Panc1 (cell line): Measurements from ENCODE around the gene RUNX3. TPM values are rescaled to one million over a fixed set of nuclear protein-coding genes. Genes with fewer than 3 reads are reported as not detected.

Experiments used
- ATAC-seq: fragments of 200-7000 bp; cut with Tn5 transposase; 2 replicates; pipeline ENCODE4 v1.9.1; 2020; ENCODE audit warnings: mild to moderate bottlenecking, moderate library complexity
- BruUV-seq: library from RNA; stranded (reverse); fragments of 400-500 nt; replicated peaks from 2 replicates; lab custom pipeline; 2021; lab: Mats Ljungman, UMichigan
- CTCF ChIA-PET: fragments of 300-600 bp; sonication (Branson Sonifier 250); formaldehyde crosslinking; loops from one replicate; lab custom pipeline; 2022; ENCODE audit warnings: antibody characterized with exemption; lab: Charles Lee
- POLR2A ChIA-PET: fragments of 300-600 bp; sonication (Branson Sonifier 250); formaldehyde crosslinking; loops from one replicate; lab custom pipeline; 2022; ENCODE audit warnings: antibody characterized with exemption; lab: Charles Lee
- DNase-seq: peaks from one replicate; pipeline ENCODE4 v3.0.0-alpha.2; 2010; ENCODE audit warnings: low read depth, low spot score
- H3K27ac ChIP-seq: 2 replicates; pipeline ENCODE4 v1.5.1; 2011; ENCODE audit warnings: mild to moderate bottlenecking, low read length, inconsistent platforms
- H3K27me3 ChIP-seq: fragments of 200-500 bp; sonication (Bioruptor generic); 2 replicates; pipeline ENCODE4 v1.6.0; 2014; ENCODE audit warnings: low read length, inconsistent platforms; ENCODE audit not compliant: control insufficient read depth, insufficient read depth
- H3K36me3 ChIP-seq: fragments of 200-500 bp; sonication (Bioruptor generic); 2 replicates; pipeline ENCODE4 v1.5.1; 2014; ENCODE audit warnings: inconsistent platforms, mild to moderate bottlenecking, low read length, moderate library complexity; ENCODE audit not compliant: control insufficient read depth, insufficient read depth
- H3K4me1 ChIP-seq: 2 replicates; pipeline ENCODE4 v1.5.1; 2011; ENCODE audit warnings: inconsistent platforms, mild to moderate bottlenecking, low read length, moderate library complexity; ENCODE audit not compliant: control insufficient read depth, insufficient read depth
- H3K4me3 ChIP-seq, 2 experiments: 2 replicates each; pipeline ENCODE4 v1.5.1; 2011 to 2012; ENCODE audit warnings: low read depth in 2 of 2, low read length in 2 of 2, mild to moderate bottlenecking in 2 of 2, inconsistent platforms in 1 of 2, moderate library complexity in 1 of 2
- H3K9me3 ChIP-seq: fragments of 200-500 bp; sonication (Bioruptor generic); 2 replicates; pipeline ENCODE4 v1.5.1; 2014; ENCODE audit warnings: low read depth, mild to moderate bottlenecking, inconsistent platforms, low read length, moderate library complexity; ENCODE audit not compliant: control insufficient read depth, insufficient read depth
- CTCF ChIP-seq: fragments of 450-650 bp; IDR thresholded peaks from 2 replicates; pipeline ENCODE4 v1.5.1; 2017; ENCODE audit warnings: mild to moderate bottlenecking
- POLR2AphosphoS5 ChIP-seq: IDR thresholded peaks from 2 replicates; pipeline ENCODE4 v1.6.1; 2012; ENCODE audit warnings: mild to moderate bottlenecking, low read depth, low read length, moderate library complexity
- REST ChIP-seq, 2 experiments: IDR thresholded peaks; 2 replicates each; pipeline ENCODE4 v1.6.1; 2011 to 2012; ENCODE audit warnings: low read depth in 2 of 2, control low read depth in 1 of 2, low read length in 1 of 2, mild to moderate bottlenecking in 1 of 2, moderate library complexity in 1 of 2; ENCODE audit not compliant: insufficient read depth in 1 of 2
- SIN3A ChIP-seq: IDR thresholded peaks from 2 replicates; pipeline ENCODE4 v1.6.1; 2012; ENCODE audit warnings: low read depth, mild to moderate bottlenecking, low read length, moderate library complexity, borderline replicate concordance; ENCODE audit not compliant: insufficient read depth
- TCF7L2 ChIP-seq: IDR thresholded peaks from 2 replicates; pipeline ENCODE4 v1.6.1; 2011; ENCODE audit warnings: mild to moderate bottlenecking, low read depth, low read length, inconsistent platforms
- in situ Hi-C: cut with HindIII; loops from 2 replicates; pipeline ENCODE4 v1.10.0; 2016; ENCODE audit warnings: low sequenced_read_pairs, low pct_unique_long_range_greater_than_20kb
- intact Hi-C: fragments of 100-400 bp; cut with micrococcal nuclease; formaldehyde crosslinking; loops from one replicate; pipeline ENCODE4 v1.10.0; 2022; ENCODE audit not compliant: unreplicated experiment
- total RNA-seq: library from RNA; stranded (reverse); gene quantifications from one replicate; pipeline ENCODE4 v1.2.1, GENCODE V29; 2021; ENCODE audit not compliant: unreplicated experiment

RUNX3 gene
- total RNA-seq, 1 experiment from 2014 or later: 0.10 TPM

GRCh38 chr1:24935196-24935526 is 5.1 kb upstream of the RUNX3 start:
- ChIA-PET CTCF (interaction anchor here (0.7 to 1.6 kb wide), 2 partner anchors 35 to 102 kb away, joined by 3 to 6 read pairs; no protein-coding TSS in a partner anchor), POLR2A (no interaction called here)
- TF ChIP-seq POLR2AphosphoS5 (no peak), CTCF (no peak), REST (IDR thresholded peaks at IDR 0.05; ENCODE audit: insufficient read depth in 1 of 2, low read depth in 2 of 2, low read length in 1 of 2) (no peak), TCF7L2 (no peak), SIN3A (no peak)
- no peak for DNase-seq
- Histone ChIP-seq H3K36me3 (no peaks in the 10 kb centered on the region), H3K27ac (no peak overlapping the region), H3K4me3 (no peak overlapping the region), H3K9me3 (no peaks in the 10 kb centered on the region), H3K27me3 (no peaks in the 10 kb centered on the region; the same call in 1 of the 2 replicates), H3K4me1 (no peaks in the 10 kb centered on the region)
- BruUV-seq: no TSS peak
- in situ Hi-C loops: no loop called here
- intact Hi-C loops: no loop called here
- ATAC-seq: no peak

- CTCF ChIA-PET: interaction anchor here (0.7 to 1.6 kb wide), 3 partner anchors 35 to 245 kb away, joined by 3 to 6 read pairs (median 3); no protein-coding TSS in a partner anchor
- Histone ChIP-seq H3K9me3 (no peaks in the 10 kb centered on the region), H3K27me3 (no peaks in the 10 kb centered on the region; the same call in 1 of the 2 replicates), H3K36me3 (no peaks in the 10 kb centered on the region), H3K27ac (no peak overlapping the region), H3K4me3 (no peak overlapping the region), H3K4me1 (no peaks in the 10 kb centered on the region)
- TF ChIP-seq POLR2AphosphoS5 (no peak), CTCF (no peak), REST (IDR thresholded peaks at IDR 0.05; ENCODE audit: insufficient read depth in 1 of 2, low read depth in 2 of 2, low read length in 1 of 2) (no peak), TCF7L2 (no peak), SIN3A (no peak)
- in situ Hi-C loops (no loop called here), intact Hi-C loops (no loop called here)
- ATAC-seq (no peak), DNase-seq (no peak)
- POLR2A ChIA-PET: no interaction called here
- no TSS peak for BruUV-seq
Measured at GRCh38 chr1:24934310-24935195, 4.5 kb upstream of the RUNX3 start.
